PC-3 (cell line): ENCODE measurements around the gene SAE1. TPM values are rescaled to one million over a fixed set of nuclear protein-coding genes. Genes with fewer than 3 reads are reported as not detected.

Source experiments
- ATAC-seq: fragments of 200-7000 bp; cut with Tn5 transposase; 2 replicates; pipeline ENCODE4 v1.9.1; 2020; ENCODE audit warnings: mild to moderate bottlenecking, moderate library complexity
- BruUV-seq: library from RNA; stranded (reverse); fragments of 400-500 nt; replicated peaks from 2 replicates; lab custom pipeline; 2021; lab: Mats Ljungman, UMichigan
- CTCF ChIA-PET: fragments of 300-600 bp; sonication (Branson Sonifier 250); formaldehyde crosslinking; loops from one replicate; lab custom pipeline; 2022; ENCODE audit warnings: antibody characterized with exemption; lab: Charles Lee
- POLR2A ChIA-PET: fragments of 300-600 bp; sonication (Branson Sonifier 250); formaldehyde crosslinking; loops from one replicate; lab custom pipeline; 2022; ENCODE audit warnings: antibody characterized with exemption; ENCODE audit not compliant: unreplicated experiment; lab: Charles Lee
- DNase-seq: peaks from one replicate; pipeline ENCODE4 v3.0.0-alpha.2; 2015
- H2AFZ ChIP-seq: fragments of 300-600 bp; sonication (generic); 2 replicates; pipeline ENCODE4 v1.6.0; 2016; ENCODE audit warnings: antibody characterized with exemption, low read length
- H3F3A ChIP-seq: fragments of 300-600 bp; sonication (generic); one replicate; pipeline ENCODE4 v1.6.0; 2017; ENCODE audit warnings: antibody characterized with exemption, low read length, control low read depth, mild to moderate bottlenecking; ENCODE audit not compliant: unreplicated experiment
- H3K27ac ChIP-seq: fragments of 300-600 bp; sonication (generic); 2 replicates; pipeline ENCODE4 v1.5.1; 2016; ENCODE audit warnings: mild to moderate bottlenecking, low read length
- H3K27me3 ChIP-seq: fragments of 300-600 bp; sonication (generic); 2 replicates; pipeline ENCODE4 v1.6.1; 2016; ENCODE audit warnings: low read length, mixed read lengths
- H3K36me3 ChIP-seq: fragments of 300-600 bp; sonication (generic); 2 replicates; pipeline ENCODE4 v1.6.1; 2016; ENCODE audit warnings: low read depth, mixed run types, low read length, mixed read lengths
- H3K4me1 ChIP-seq: fragments of 300-600 bp; sonication (generic); 2 replicates; pipeline ENCODE4 v1.5.1; 2016; ENCODE audit warnings: low read length; ENCODE audit not compliant: insufficient read depth
- H3K4me2 ChIP-seq: fragments of 300-600 bp; sonication (generic); 2 replicates; pipeline ENCODE4 v1.6.0; 2016; ENCODE audit warnings: low read length
- H3K4me3 ChIP-seq: fragments of 300-600 bp; sonication (generic); 2 replicates; pipeline ENCODE4 v1.5.1; 2016; ENCODE audit warnings: mild to moderate bottlenecking, low read length, mixed read lengths
- H3K79me2 ChIP-seq: fragments of 300-600 bp; sonication (generic); 2 replicates; pipeline ENCODE4 v1.6.1; 2017; ENCODE audit warnings: low read length, mixed read lengths
- H3K9ac ChIP-seq: fragments of 300-600 bp; sonication (generic); 2 replicates; pipeline ENCODE4 v1.6.0; 2016; ENCODE audit warnings: mild to moderate bottlenecking, low read length
- H3K9me2 ChIP-seq: fragments of 300-600 bp; sonication (generic); replicated peaks from 2 replicates; pipeline ENCODE4 v1.6.1; 2016; ENCODE audit warnings: mixed run types, low read length, mixed read lengths
- H3K9me3 ChIP-seq: fragments of 300-600 bp; sonication (generic); 2 replicates; pipeline ENCODE4 v1.6.1; 2016; ENCODE audit warnings: low read length, mixed read lengths
- H4K20me1 ChIP-seq: fragments of 300-600 bp; sonication (generic); 2 replicates; pipeline ENCODE4 v1.6.1; 2016; ENCODE audit warnings: low read length, mixed read lengths
- EZH2 ChIP-seq: fragments of 300-600 bp; sonication (generic); IDR thresholded peaks from one replicate; pipeline ENCODE4 v1.6.1; 2017; ENCODE audit warnings: antibody characterized with exemption, mild to moderate bottlenecking, low read length; ENCODE audit not compliant: unreplicated experiment
- EZH2phosphoT487 ChIP-seq: fragments of 300-600 bp; sonication (generic); IDR thresholded peaks from 2 replicates; pipeline ENCODE4 v1.6.1; 2018; ENCODE audit warnings: mild to moderate bottlenecking, antibody characterized with exemption, low read length, borderline replicate concordance
- intact Hi-C: fragments of 100-400 bp; cut with micrococcal nuclease; formaldehyde crosslinking; loops from 2 replicates; pipeline ENCODE4 v1.9.0; 2023
- total RNA-seq: library from RNA; depleted of rRNA; stranded (reverse); fragments of >200 nt; gene quantifications from 2 replicates; pipeline ENCODE4 v1.2.3, GENCODE V29; 2014
- TF ChIP-seq, protein P1 (sequence below): fragments of 300-600 bp; sonication (generic); conservative IDR thresholded peaks from 2 replicates; pipeline ENCODE4 v1.5.1; 2017; ENCODE audit warnings: antibody characterized with exemption, low read depth, mild to moderate bottlenecking, low read length

Gene SAE1
- total RNA-seq, 1 experiment from 2014 or later, result 99.7 TPM

- TF ChIP-seq EZH2phosphoT487 (no peak), EZH2 (no peak)
- TF ChIP-seq, protein P1, sequence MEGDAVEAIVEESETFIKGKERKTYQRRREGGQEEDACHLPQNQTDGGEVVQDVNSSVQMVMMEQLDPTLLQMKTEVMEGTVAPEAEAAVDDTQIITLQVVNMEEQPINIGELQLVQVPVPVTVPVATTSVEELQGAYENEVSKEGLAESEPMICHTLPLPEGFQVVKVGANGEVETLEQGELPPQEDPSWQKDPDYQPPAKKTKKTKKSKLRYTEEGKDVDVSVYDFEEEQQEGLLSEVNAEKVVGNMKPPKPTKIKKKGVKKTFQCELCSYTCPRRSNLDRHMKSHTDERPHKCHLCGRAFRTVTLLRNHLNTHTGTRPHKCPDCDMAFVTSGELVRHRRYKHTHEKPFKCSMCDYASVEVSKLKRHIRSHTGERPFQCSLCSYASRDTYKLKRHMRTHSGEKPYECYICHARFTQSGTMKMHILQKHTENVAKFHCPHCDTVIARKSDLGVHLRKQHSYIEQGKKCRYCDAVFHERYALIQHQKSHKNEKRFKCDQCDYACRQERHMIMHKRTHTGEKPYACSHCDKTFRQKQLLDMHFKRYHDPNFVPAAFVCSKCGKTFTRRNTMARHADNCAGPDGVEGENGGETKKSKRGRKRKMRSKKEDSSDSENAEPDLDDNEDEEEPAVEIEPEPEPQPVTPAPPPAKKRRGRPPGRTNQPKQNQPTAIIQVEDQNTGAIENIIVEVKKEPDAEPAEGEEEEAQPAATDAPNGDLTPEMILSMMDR, result no peak
- Histone ChIP-seq H3K4me3 (no peak overlapping the region), H3K9me2 (no peaks in the 10 kb centered on the region), H3K27ac (no peak overlapping the region), H3K79me2 (no peaks in the 10 kb centered on the region), H2AFZ (no peak overlapping the region), H3K4me2 (no peak overlapping the region), H3K27me3 (no peaks in the 10 kb centered on the region), H3K9ac (no peak overlapping the region), H3K36me3 (peaks cover 25% of the 10 kb centered on the region), H3F3A (no peaks in the 10 kb centered on the region), H4K20me1 (no peaks in the 10 kb centered on the region), H3K9me3 (no peaks in the 10 kb centered on the region), H3K4me1 (peaks cover 5% of the 10 kb centered on the region; the same call in 1 of the 2 replicates)
- intact Hi-C loops, result no loop called here
- ATAC-seq (no peak), DNase-seq (no peak)
- BruUV-seq, result no TSS peak
- ChIA-PET CTCF (no interaction called here), POLR2A (no interaction called here)
These were observed 48.1 kb upstream of the SAE1 start for GRCh38 chr19:47082493-47082892.

DNA sequence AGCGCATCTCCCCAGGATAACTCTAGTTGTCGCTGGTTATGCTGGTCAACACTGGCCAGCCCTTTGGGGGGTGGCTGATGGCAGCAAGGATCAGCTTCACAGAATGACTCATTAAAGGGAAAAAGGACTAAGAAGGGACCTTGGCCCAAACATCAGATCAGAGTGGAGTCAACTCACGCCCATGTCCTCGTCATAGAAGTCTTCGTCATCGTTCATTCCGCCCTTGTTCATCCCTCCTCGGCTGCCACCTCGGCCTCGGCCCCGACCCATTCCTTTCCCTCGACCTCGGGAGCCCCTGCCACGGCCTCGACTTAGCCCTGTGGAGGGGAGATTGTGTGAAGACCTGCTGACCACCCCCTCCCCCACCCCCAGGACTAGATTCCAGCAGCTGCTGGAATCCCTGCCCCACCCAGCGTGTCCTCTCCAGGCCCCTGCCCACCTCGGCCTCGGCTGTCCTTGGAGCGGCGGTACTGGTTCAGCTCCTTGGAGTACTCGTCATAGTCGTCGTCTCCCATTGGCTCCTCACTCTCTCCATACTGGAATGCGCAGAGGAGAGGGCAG lies 45.7 kb upstream of the SAE1 start:
- BruUV-seq, result no TSS peak
- H3K9ac ChIP-seq, result no peak overlapping the region
- DNase-seq (no peak), ATAC-seq (no peak)
- ChIA-PET CTCF (no interaction called here), POLR2A (no interaction called here)
- TF ChIP-seq, protein P1, result no peak
- TF ChIP-seq EZH2phosphoT487 (no peak), EZH2 (no peak)
- intact Hi-C loops, result no loop called here
- no peak overlapping the region for H3K4me3 ChIP-seq
- H3F3A ChIP-seq, result no peaks in the 10 kb centered on the region
- H3K4me1 ChIP-seq, result no peaks in the 10 kb centered on the region
- no peaks in the 10 kb centered on the region for H3K9me2 ChIP-seq
- H2AFZ ChIP-seq, result no peak overlapping the region
- H3K4me2 ChIP-seq, result no peak overlapping the region
- H3K9me3 ChIP-seq, result no peaks in the 10 kb centered on the region
- peaks cover 26% of the 10 kb centered on the region for H3K36me3 ChIP-seq
- H3K79me2 ChIP-seq, result no peaks in the 10 kb centered on the region
- no peaks in the 10 kb centered on the region for H3K27me3 ChIP-seq
- H3K27ac ChIP-seq, result no peak overlapping the region
- H4K20me1 ChIP-seq, result no peaks in the 10 kb centered on the region

DNA sequence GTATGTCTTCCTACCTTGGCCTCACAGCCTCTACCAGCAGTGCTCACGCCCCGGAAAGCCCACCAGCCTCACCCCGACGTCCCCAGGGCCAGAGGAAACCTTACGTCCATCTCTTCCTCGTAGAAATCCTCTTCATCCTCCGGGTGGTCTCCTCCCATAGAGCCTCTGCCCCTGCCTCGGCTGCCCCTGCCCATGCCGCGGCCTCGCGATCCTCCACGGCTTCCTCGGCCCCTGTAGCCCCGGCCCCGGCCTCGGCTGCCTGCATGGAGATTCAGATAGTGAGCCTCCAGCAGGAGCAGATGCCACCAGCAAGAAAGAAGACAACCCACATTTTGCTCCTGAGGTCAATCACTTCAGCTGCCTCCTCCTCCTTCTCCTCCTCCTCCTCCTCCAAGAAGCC lies 44.4 kb upstream of the SAE1 start:
- Histone ChIP-seq H3K27ac (no peak overlapping the region), H3K9ac (no peak overlapping the region), H3K79me2 (no peaks in the 10 kb centered on the region), H3F3A (no peaks in the 10 kb centered on the region), H4K20me1 (no peaks in the 10 kb centered on the region), H3K9me2 (no peaks in the 10 kb centered on the region), H3K4me2 (no peak overlapping the region), H3K9me3 (no peaks in the 10 kb centered on the region), H3K4me1 (no peaks in the 10 kb centered on the region), H3K4me3 (no peak overlapping the region), H3K36me3 (peaks cover 20% of the 10 kb centered on the region), H2AFZ (no peak overlapping the region), H3K27me3 (no peaks in the 10 kb centered on the region)
- TF ChIP-seq EZH2, result no peak
- DNase-seq (no peak), ATAC-seq (no peak)
- no TSS peak for BruUV-seq
- POLR2A ChIA-PET, result no interaction called here
- CTCF ChIA-PET, result no interaction called here
- intact Hi-C loops, result no loop called here
